Measurements from ENCODE around the gene FAM25C. TPM values are rescaled to one million over a fixed set of nuclear protein-coding genes. Genes with fewer than 3 reads are reported as not detected.
"Not testable (repeated sequence)": the region's sequence is repeated elsewhere in the genome, so short reads cannot be mapped to it uniquely, and the experiment has no call there.

The FAM25C gene
- total RNA-seq, 1 experiment from 2014 or later: not detected

DNA sequence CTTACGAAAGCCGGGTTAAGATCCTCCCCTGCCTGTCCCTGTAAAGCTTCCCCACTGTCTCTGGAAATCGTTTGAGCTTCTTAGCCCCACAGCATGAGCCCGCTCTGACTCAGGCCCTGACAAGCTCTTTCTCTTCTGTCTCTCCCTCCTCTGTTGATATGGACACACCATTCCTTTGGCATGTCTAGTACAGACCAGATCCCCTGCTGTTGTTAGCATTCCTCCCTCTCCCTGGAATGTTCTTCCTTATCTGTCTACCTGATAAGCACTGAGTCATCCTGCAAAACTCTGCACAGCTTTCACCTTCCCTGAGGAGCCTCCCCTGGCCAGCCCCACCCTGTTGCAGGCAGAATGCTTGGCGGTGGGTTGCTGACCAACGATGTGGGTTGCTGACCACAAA, 11.6 kb downstream of the FAM25C start:
- H3K4me2 ChIP-seq (ENCODE audit: insufficient read depth, insufficient read length, low read length); H3K27me3 ChIP-seq (ENCODE audit: insufficient read depth, low read length); H3K79me2 ChIP-seq (ENCODE audit: insufficient read depth, low read length); H3K27me3 Mint-ChIP-seq (ENCODE audit: low read depth); DNase-seq; H3K18ac ChIP-seq (ENCODE audit: insufficient read length, low read depth, low read length); H2BK20ac ChIP-seq (ENCODE audit: low read depth, low read length, poor library complexity, severe bottlenecking); H4K20me1 ChIP-seq (ENCODE audit: control insufficient read depth, insufficient read depth, insufficient read length); H2BK120ac ChIP-seq (ENCODE audit: low read depth, low read length, poor library complexity, severe bottlenecking); H2BK5ac ChIP-seq (ENCODE audit: insufficient read length, low read length); H3K36me3 Mint-ChIP-seq (ENCODE audit: insufficient read depth in 1 of 3, low read depth in 3 of 3); H3K27ac Mint-ChIP-seq; H3K4me1 ChIP-seq (ENCODE audit: insufficient read depth, low read length); H3K23ac ChIP-seq (ENCODE audit: insufficient read length, low read depth, low read length); H3K4me3 Mint-ChIP-seq; H3T11ph ChIP-seq (ENCODE audit: low read length); H3K9me3 ChIP-seq (ENCODE audit: control insufficient read depth, low read depth, low read length); H3K4ac ChIP-seq (ENCODE audit: low read depth, low read length); H3K14ac ChIP-seq (ENCODE audit: insufficient read depth, low read length); H2AFZ ChIP-seq (ENCODE audit: low read length); H4K5ac ChIP-seq (ENCODE audit: insufficient read length, low read depth, low read length); H3K79me1 ChIP-seq (ENCODE audit: insufficient read depth, low read depth, low read length, poor library complexity, severe bottlenecking); H2AK5ac ChIP-seq (ENCODE audit: insufficient read length, low read length); H4K8ac ChIP-seq (replicated peaks; ENCODE audit: insufficient read length, low read depth, low read length); H3K4me1 Mint-ChIP-seq; H3K9ac ChIP-seq (ENCODE audit: extremely low read depth, insufficient read length, low read length); H3K56ac ChIP-seq (ENCODE audit: insufficient read length, low read depth, low read length); H3K23me2 ChIP-seq (ENCODE audit: insufficient read length, low read depth, low read length, poor library complexity, severe bottlenecking); H2BK15ac ChIP-seq (ENCODE audit: low read depth, low read length); H3K27ac ChIP-seq (ENCODE audit: insufficient read length, low read depth, low read length); H2BK12ac ChIP-seq (ENCODE audit: insufficient read length, low read depth, low read length); H3K9me3 Mint-ChIP-seq; H4K91ac ChIP-seq (ENCODE audit: insufficient read length, low read depth, low read length): not testable (repeated sequence)
- WGBS (ENCODE audit: extremely low coverage, insufficient read length, low lambda C conversion rate): no CpG with 5 or more reads among the region's 6 CpGs

DNA sequence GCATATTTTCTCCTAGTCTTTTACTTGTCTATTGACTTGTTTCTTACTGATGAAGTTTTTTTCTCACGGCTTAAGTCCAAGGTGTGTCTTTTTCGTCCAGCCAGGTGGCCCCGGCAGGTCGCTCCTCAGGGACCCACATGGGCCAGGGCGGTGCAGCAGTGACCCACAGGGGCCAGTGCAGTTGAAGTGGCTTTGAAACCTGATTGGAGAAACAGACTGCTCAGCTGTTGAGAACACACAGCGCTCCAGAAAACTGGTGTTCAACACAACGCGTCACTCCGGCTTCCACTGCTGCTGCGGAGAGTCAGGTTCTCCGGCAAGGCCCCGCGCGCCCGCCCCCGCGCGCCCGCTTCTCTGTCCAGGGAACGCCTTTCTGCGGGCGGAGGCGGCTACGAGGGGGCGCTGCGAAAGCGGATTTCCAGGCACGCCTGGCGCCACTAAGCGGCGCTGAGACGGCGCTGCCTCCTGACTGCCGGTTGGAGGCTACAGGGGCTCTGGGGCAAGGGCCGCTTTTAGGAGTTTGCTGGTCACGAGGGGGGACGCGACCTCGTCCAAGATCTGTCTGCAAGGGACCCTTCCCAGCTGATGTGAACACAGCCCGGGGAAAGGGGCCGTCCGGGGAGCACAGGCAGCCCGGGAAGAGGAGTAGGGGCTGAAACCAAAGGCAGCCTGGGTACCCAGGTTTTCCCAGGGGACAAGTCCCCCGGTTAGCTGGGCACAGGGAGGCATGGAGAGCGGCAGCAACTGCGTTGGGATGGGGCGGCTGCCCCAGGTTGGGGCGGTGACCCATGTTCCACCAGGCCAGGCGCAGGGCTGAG, 13.0 kb downstream of the FAM25C start:
- H3K9ac ChIP-seq (ENCODE audit: extremely low read depth, insufficient read length, low read length); H3K4me2 ChIP-seq (ENCODE audit: insufficient read depth, insufficient read length, low read length); DNase-seq: not testable (repeated sequence)

More for the DNA sequence above, 13.0 kb downstream of the FAM25C start:
- H3K79me2 ChIP-seq (ENCODE audit: insufficient read depth, low read length); H2BK120ac ChIP-seq (ENCODE audit: low read depth, low read length, poor library complexity, severe bottlenecking); H3K79me1 ChIP-seq (ENCODE audit: insufficient read depth, low read depth, low read length, poor library complexity, severe bottlenecking); H2BK5ac ChIP-seq (ENCODE audit: insufficient read length, low read length); H3K23ac ChIP-seq (ENCODE audit: insufficient read length, low read depth, low read length); H3K14ac ChIP-seq (ENCODE audit: insufficient read depth, low read length); H3K4ac ChIP-seq (ENCODE audit: low read depth, low read length); H2BK20ac ChIP-seq (ENCODE audit: low read depth, low read length, poor library complexity, severe bottlenecking); H3K36me3 Mint-ChIP-seq (ENCODE audit: insufficient read depth in 1 of 3, low read depth in 3 of 3); H3K4me1 ChIP-seq (ENCODE audit: insufficient read depth, low read length); H3K27me3 Mint-ChIP-seq (ENCODE audit: low read depth); H3K4me1 Mint-ChIP-seq; H3K27ac Mint-ChIP-seq; H3K18ac ChIP-seq (ENCODE audit: insufficient read length, low read depth, low read length); H3K56ac ChIP-seq (ENCODE audit: insufficient read length, low read depth, low read length); H3K23me2 ChIP-seq (ENCODE audit: insufficient read length, low read depth, low read length, poor library complexity, severe bottlenecking); H2BK15ac ChIP-seq (ENCODE audit: low read depth, low read length); H2AFZ ChIP-seq (ENCODE audit: low read length); H3K27ac ChIP-seq (ENCODE audit: insufficient read length, low read depth, low read length); H4K5ac ChIP-seq (ENCODE audit: insufficient read length, low read depth, low read length); H2BK12ac ChIP-seq (ENCODE audit: insufficient read length, low read depth, low read length); H3K27me3 ChIP-seq (ENCODE audit: insufficient read depth, low read length); H4K20me1 ChIP-seq (ENCODE audit: control insufficient read depth, insufficient read depth, insufficient read length); H4K91ac ChIP-seq (ENCODE audit: insufficient read length, low read depth, low read length); H3K9me3 ChIP-seq (ENCODE audit: control insufficient read depth, low read depth, low read length); H3K9me3 Mint-ChIP-seq; H3T11ph ChIP-seq (ENCODE audit: low read length); H4K8ac ChIP-seq (replicated peaks; ENCODE audit: insufficient read length, low read depth, low read length); H2AK5ac ChIP-seq (ENCODE audit: insufficient read length, low read length): not testable (repeated sequence)
- no CpG with 5 or more reads among the region's 49 CpGs for WGBS (ENCODE audit: extremely low coverage, insufficient read length, low lambda C conversion rate)
- H3K4me3 Mint-ChIP-seq: peak overlapping the region; percentile 15 to 35; a peak in 2 of 5 replicates

Data from H9 (cell line).